Effector CD8-positive, alpha-beta T cell (primary cell): ENCODE data around the gene NPW.
A peak's percentile ranks its signal among the peaks of the same experiment; 100 is the strongest.

Experiments used
- DNase-seq: peaks from one replicate; lab custom pipeline; 2025; lab: John Stamatoyannopoulos, UW

The NPW gene

GRCh38 chr16:1984347-1985225 lies 35.0 kb upstream of the NPW start:
- DNase-seq: no peak

GRCh38 chr16:1985466-1986150 lies 34.0 kb upstream of the NPW start:
- DNase-seq: no peak

GRCh38 chr16:1987198-1987597 lies 32.4 kb upstream of the NPW start:
- DNase-seq: no peak

- no peak for DNase-seq
Observed at GRCh38 chr16:1989209-1990100, 30.1 kb upstream of the NPW start, which contains the start of gene SYNGR3. TSS of gene SYNGR3 (plus strand) at chr16:1989970. CDS start at chr16:1990103, 133 bp downstream.

- no peak for DNase-seq
Observed at GRCh38 chr16:1990101-1990350, 29.6 kb upstream of the NPW start.

- DNase-seq: no peak
Observed at GRCh38 chr16:1990351-1991134, 29.0 kb upstream of the NPW start.

GRCh38 chr16:1991135-1991551 lies 28.4 kb upstream of the NPW start:
- DNase-seq: no peak

- DNase-seq: no peak
Observed at GRCh38 chr16:1991588-1991947, 28.0 kb upstream of the NPW start.

GRCh38 chr16:1991948-1992703 lies 27.5 kb upstream of the NPW start:
- peak; percentile 99 for DNase-seq

GRCh38 chr16:1992704-1993317 lies 26.8 kb upstream of the NPW start:
- no peak for DNase-seq

GRCh38 chr16:1993731-1994131 lies 25.9 kb upstream of the NPW start:
- DNase-seq: no peak

- no peak for DNase-seq
Observed at GRCh38 chr16:1997494-1998359, 21.9 kb upstream of the NPW start.

- DNase-seq: no peak
Observed at GRCh38 chr16:1998360-1998835, 21.2 kb upstream of the NPW start.

- DNase-seq: no peak
Observed at GRCh38 chr16:1998852-1999801, 20.5 kb upstream of the NPW start.

- DNase-seq: no peak
Observed at GRCh38 chr16:1999866-2000514, 19.6 kb upstream of the NPW start.

- no peak for DNase-seq
Observed at GRCh38 chr16:2001035-2001434, 18.6 kb upstream of the NPW start.

- DNase-seq: no peak
Observed at GRCh38 chr16:2001456-2002355, 17.9 kb upstream of the NPW start.
